ENCODE data around the gene PKD1L1. TPM values are rescaled to one million over a fixed set of nuclear protein-coding genes. Genes with fewer than 3 reads are reported as not detected.
"Not testable (repeated sequence)": the region's sequence is repeated elsewhere in the genome, so short reads cannot be mapped to it uniquely, and the experiment has no call there.

The PKD1L1 gene
- total RNA-seq, 1 experiment from 2014 or later: not detected

- no peaks in the 10 kb centered on the region for H3K27me3 ChIP-seq (replicated peaks; ENCODE audit: insufficient read depth, low read depth, low read length, poor library complexity)
- H3K36me3 ChIP-seq (ENCODE audit: insufficient read depth, low read length, poor library complexity, severe bottlenecking): no peaks in the 10 kb centered on the region
- BruUV-seq (replicated peaks): no TSS peak
- CTCF ChIA-PET: interaction anchor here (0.6 to 2.2 kb wide), 4 partner anchors 25 to 211 kb away, joined by 3 to 18 read pairs (median 6); no protein-coding TSS in a partner anchor
- DNase-seq (ENCODE audit: low spot score): no peak
- H3K9me3 ChIP-seq (ENCODE audit: low read depth, low read length, poor library complexity, severe bottlenecking): no peaks in the 10 kb centered on the region
- peaks cover 4% of the 10 kb centered on the region for H3K4me1 ChIP-seq (ENCODE audit: insufficient read depth, low read length, poor library complexity, severe bottlenecking)
- H3K4me3 ChIP-seq (ENCODE audit: low read depth, low read length, poor library complexity, severe bottlenecking): no peak overlapping the region
- TF ChIP-seq EZH2 (IDR thresholded peaks at IDR 0.05; ENCODE audit: borderline replicate concordance, low read depth, low read length, poor library complexity, severe bottlenecking) (no peak), CTCF (conservative IDR thresholded peaks at IDR 0.05; ENCODE audit: low read depth, low read length) (no peak)
- H3K27ac ChIP-seq (ENCODE audit: low read depth, low read length, poor library complexity, severe bottlenecking): no peak overlapping the region
- intact Hi-C loops (cut with micrococcal nuclease; ENCODE audit: unreplicated experiment): loop anchor here (2.0 kb wide), 1 partner anchor 211 kb away; no protein-coding TSS in a partner anchor
- POLR2A ChIA-PET (ENCODE audit: low non-redundant PET): no interaction called here
Observed at GRCh38 chr7:47943676-47944474, 4.4 kb downstream of the PKD1L1 start.

- H3K27ac ChIP-seq (ENCODE audit: low read depth, low read length, poor library complexity, severe bottlenecking); POLR2A ChIA-PET (ENCODE audit: low non-redundant PET); BruUV-seq (replicated peaks); H3K36me3 ChIP-seq (ENCODE audit: insufficient read depth, low read length, poor library complexity, severe bottlenecking); H3K27me3 ChIP-seq (replicated peaks; ENCODE audit: insufficient read depth, low read depth, low read length, poor library complexity); H3K4me1 ChIP-seq (ENCODE audit: insufficient read depth, low read length, poor library complexity, severe bottlenecking); H3K9me3 ChIP-seq (ENCODE audit: low read depth, low read length, poor library complexity, severe bottlenecking); CTCF ChIA-PET; DNase-seq (ENCODE audit: low spot score); intact Hi-C loops (cut with micrococcal nuclease; ENCODE audit: unreplicated experiment); H3K4me3 ChIP-seq (ENCODE audit: low read depth, low read length, poor library complexity, severe bottlenecking): not testable (repeated sequence)
Observed at GRCh38 chr7:47942651-47943050, 5.6 kb downstream of the PKD1L1 start.

GRCh38 chr7:47942132-47942531 lies 6.1 kb downstream of the PKD1L1 start:
- H3K4me3 ChIP-seq (ENCODE audit: low read depth, low read length, poor library complexity, severe bottlenecking): no peak overlapping the region
- no peak overlapping the region for H3K27ac ChIP-seq (ENCODE audit: low read depth, low read length, poor library complexity, severe bottlenecking)
- TF ChIP-seq EZH2 (IDR thresholded peaks at IDR 0.05; ENCODE audit: borderline replicate concordance, low read depth, low read length, poor library complexity, severe bottlenecking) (no peak), CTCF (conservative IDR thresholded peaks at IDR 0.05; ENCODE audit: low read depth, low read length) (no peak)
- DNase-seq (ENCODE audit: low spot score): no peak
- peaks cover 4% of the 10 kb centered on the region for H3K4me1 ChIP-seq (ENCODE audit: insufficient read depth, low read length, poor library complexity, severe bottlenecking)
- POLR2A ChIA-PET (ENCODE audit: low non-redundant PET): no interaction called here
- intact Hi-C loops (cut with micrococcal nuclease; ENCODE audit: unreplicated experiment): no loop called here
- BruUV-seq (replicated peaks): no TSS peak
- no peaks in the 10 kb centered on the region for H3K9me3 ChIP-seq (ENCODE audit: low read depth, low read length, poor library complexity, severe bottlenecking)
- H3K27me3 ChIP-seq (replicated peaks; ENCODE audit: insufficient read depth, low read depth, low read length, poor library complexity): no peaks in the 10 kb centered on the region
- CTCF ChIA-PET: no interaction called here
- no peaks in the 10 kb centered on the region for H3K36me3 ChIP-seq (ENCODE audit: insufficient read depth, low read length, poor library complexity, severe bottlenecking)
